Measurements from ENCODE around the gene AKTIP. TPM values are rescaled to one million over a fixed set of nuclear protein-coding genes. Genes with fewer than 3 reads are reported as not detected.

The AKTIP gene
- total RNA-seq (10 to 100 TPM; 56.3 to 96.8 (median 70.6) TPM), total RNA-seq (5.2 to 147 (median 43.6) reads per million in 29 experiments)
- 68.4 TPM for total RNA-seq (2013)

GRCh38 chr16:53502331-53503269 lies at the start of gene AKTIP:
AKTIP (minus strand) TSS chr16:53503209; CDS start chr16:53500259, 2,950 bp downstream.
- under 1% methylated on average over 73 of the region's 76 CpGs for WGBS (ENCODE audit: insufficient coverage)
- Mint-ChIP-seq H3K27ac (peak within 1 kb of the TSS; percentile 95), H3K36me3 (peaks cover 19% of the 10 kb centered on the region), H3K9me3 (no peaks in the 10 kb centered on the region), H3K4me1 (peaks cover 52 to 61% (median 57%) of the 10 kb centered on the region in 3 donors), H3K4me3 (peak within 1 kb of the TSS; percentile 91 to 99 (median 96)), H3K27me3 (no peaks in the 10 kb centered on the region)
- DNase-seq, result peak in 12 of 35 experiments; percentile 12 to 48 (median 24)
- peaks cover 28 to 41% of the 10 kb centered on the region in 2 experiments for H3K4me1 ChIP-seq (ENCODE audit: control insufficient read depth in 1 of 2, extremely low read depth in 1 of 2, insufficient read depth in 2 of 2, low read length in 2 of 2)
- CTCF ChIA-PET, result interaction anchor here in 1 of 2 donors (0.7 to 1.8 kb wide), 3 partner anchors 45 to 49 kb away, joined by 3 to 6 read pairs (median 3); no protein-coding TSS in a partner anchor
- H3K27me3 ChIP-seq (replicated peaks in 1 of 2; ENCODE audit: control insufficient read depth in 2 of 2, extremely low read depth in 1 of 2, insufficient read depth in 2 of 2, low read length in 1 of 2), result no peaks in the 10 kb centered on the region
- H3K27ac ChIP-seq (ENCODE audit: low read length), result peak within 1 kb of the TSS; percentile 78
- peak; percentile 18 to 24 (median 21) for ATAC-seq (replicated peaks in 1 of 4)
- peak within 1 kb of the TSS; percentile 84 to 85 for H3K4me3 ChIP-seq (ENCODE audit: control insufficient read depth in 1 of 2, extremely low read depth in 1 of 2, low read length in 1 of 2)
- H3K9me3 ChIP-seq, result no peaks in the 10 kb centered on the region
- POLR2A ChIA-PET, result interaction anchor here (0.6 to 2.1 kb wide), 5 partner anchors 12 to 57 kb away, joined by 3 to 8 read pairs (median 7); no protein-coding TSS in a partner anchor
- peaks cover 0 to 23% of the 10 kb centered on the region in 2 donors for H3K36me3 ChIP-seq (ENCODE audit: control insufficient read depth in 2 of 2, extremely low read depth in 1 of 2, insufficient read depth in 1 of 2, low read length in 1 of 2)

DNA sequence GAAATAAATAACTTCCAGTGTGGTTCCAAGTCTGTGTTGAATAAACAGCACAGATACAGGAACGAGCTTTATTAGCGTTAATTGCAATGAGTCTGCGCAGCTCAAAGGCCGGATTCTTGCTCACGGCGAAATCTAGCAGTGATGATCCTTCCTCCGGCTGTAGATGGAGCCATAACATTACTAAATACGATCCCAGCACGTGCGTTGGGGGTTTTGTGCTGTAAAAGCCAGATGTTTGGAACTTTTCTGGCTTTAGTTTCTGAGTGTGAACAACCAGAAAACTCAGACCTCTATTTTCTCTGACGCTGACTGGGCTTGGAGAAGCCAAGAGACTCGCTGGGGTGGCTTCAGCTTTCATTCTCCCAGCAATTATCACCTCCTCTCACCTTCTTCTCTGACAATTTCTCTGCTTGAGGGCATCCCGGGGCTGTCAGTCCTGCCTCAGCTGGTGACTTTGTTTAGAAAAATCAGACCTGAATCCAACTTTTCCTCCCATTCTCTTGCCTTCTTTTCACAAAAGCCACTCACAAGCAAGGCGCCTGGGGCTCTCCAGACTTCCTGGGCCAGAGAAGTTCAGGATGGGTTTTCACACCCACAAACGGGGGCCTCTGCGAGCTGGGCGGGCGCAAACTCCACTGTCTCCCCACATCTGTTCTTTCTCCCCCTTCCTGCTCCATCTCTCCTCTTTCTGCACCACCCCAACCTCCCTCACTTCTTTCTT lies 47.1 kb upstream of the AKTIP start:
- Histone ChIP-seq H3K27me3 (replicated peaks in 1 of 2; ENCODE audit: control insufficient read depth in 2 of 2, extremely low read depth in 1 of 2, insufficient read depth in 2 of 2, low read length in 1 of 2) (peaks cover 3 to 20% of the 10 kb centered on the region in 2 experiments), H3K9me3 (no peaks in the 10 kb centered on the region), H3K4me3 (ENCODE audit: control insufficient read depth in 1 of 2, extremely low read depth in 1 of 2, low read length in 1 of 2) (no peak overlapping the region), H3K27ac (ENCODE audit: low read length) (no peak overlapping the region), H3K4me1 (ENCODE audit: control insufficient read depth in 1 of 2, extremely low read depth in 1 of 2, insufficient read depth in 2 of 2, low read length in 2 of 2) (peaks cover 12 to 26% of the 10 kb centered on the region in 2 experiments), H3K36me3 (ENCODE audit: control insufficient read depth in 2 of 2, extremely low read depth in 1 of 2, insufficient read depth in 1 of 2, low read length in 1 of 2) (no peaks in the 10 kb centered on the region)
- WGBS (ENCODE audit: insufficient coverage), result 19% methylated on average over 11 of the region's 18 CpGs
- Mint-ChIP-seq H3K9me3 (no peaks in the 10 kb centered on the region), H3K36me3 (no peaks in the 10 kb centered on the region), H3K27me3 (peaks cover 5 to 24% of the 10 kb centered on the region in 2 donors), H3K4me3 (no peak overlapping the region), H3K27ac (no peak overlapping the region), H3K4me1 (peaks cover 28 to 41% (median 35%) of the 10 kb centered on the region in 3 donors)
- POLR2A ChIA-PET, result no interaction called here
- ATAC-seq (replicated peaks in 1 of 4) (peak; percentile 56 to 62 (median 61)), DNase-seq (peak; percentile 8 to 81 (median 38))
- CTCF ChIA-PET, result interaction anchor here (0.6 to 1.6 kb wide), 11 partner anchors 8 to 1915 kb away, joined by 3 to 5 read pairs (median 3); partner anchors contain the start of gene AKTIP (in 1 of the 2)

- Histone ChIP-seq H3K27ac (ENCODE audit: low read length) (no peak overlapping the region), H3K27me3 (replicated peaks in 1 of 2; ENCODE audit: control insufficient read depth in 2 of 2, extremely low read depth in 1 of 2, insufficient read depth in 2 of 2, low read length in 1 of 2) (peaks cover 3 to 25% of the 10 kb centered on the region in 2 experiments), H3K4me1 (ENCODE audit: control insufficient read depth in 1 of 2, extremely low read depth in 1 of 2, insufficient read depth in 2 of 2, low read length in 2 of 2) (peaks cover 19 to 30% of the 10 kb centered on the region in 2 experiments), H3K9me3 (no peaks in the 10 kb centered on the region), H3K36me3 (ENCODE audit: control insufficient read depth in 2 of 2, extremely low read depth in 1 of 2, insufficient read depth in 1 of 2, low read length in 1 of 2) (no peaks in the 10 kb centered on the region), H3K4me3 (ENCODE audit: control insufficient read depth in 1 of 2, extremely low read depth in 1 of 2, low read length in 1 of 2) (no peak overlapping the region)
- Mint-ChIP-seq H3K4me3 (no peak overlapping the region), H3K9me3 (no peaks in the 10 kb centered on the region), H3K36me3 (no peaks in the 10 kb centered on the region), H3K27me3 (peaks cover 11 to 24% of the 10 kb centered on the region in 2 donors), H3K4me1 (peaks cover 42 to 54% (median 53%) of the 10 kb centered on the region in 3 donors), H3K27ac (no peak overlapping the region)
- 100% methylated on average over 2 of the region's 4 CpGs for WGBS (ENCODE audit: insufficient coverage)
- DNase-seq (peak in 1 of 35 experiments; percentile 10), ATAC-seq (replicated peaks in 1 of 4) (no peak)
- POLR2A ChIA-PET, result no interaction called here
- CTCF ChIA-PET, result interaction anchor here in 1 of 2 donors (1.0 kb wide), 1 partner anchor 276 kb away, joined by 3 read pairs; no protein-coding TSS in a partner anchor
These were observed 44.0 kb upstream of the AKTIP start for GRCh38 chr16:53546988-53547391.

DNA sequence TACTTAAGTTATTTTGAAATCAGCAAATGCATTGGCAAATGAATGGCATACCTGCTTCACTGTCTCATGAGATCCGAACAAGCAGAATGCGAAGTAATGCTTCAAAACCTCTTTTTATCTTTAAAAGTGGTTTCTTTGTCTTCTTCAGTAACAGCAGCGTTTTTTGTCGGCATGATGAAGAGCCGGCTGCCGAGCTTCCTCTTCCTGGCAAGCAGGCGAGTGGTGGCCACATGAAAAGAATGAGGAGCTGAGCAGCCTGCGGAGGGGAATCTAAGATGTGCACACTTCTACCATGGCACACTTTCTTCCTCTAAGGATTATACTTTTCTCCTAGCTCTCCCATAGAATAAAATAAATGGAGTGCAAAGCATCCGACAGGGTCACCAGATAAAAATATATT lies 42.4 kb upstream of the AKTIP start:
- peak; percentile 30 to 80 (median 64) for DNase-seq
- H3K4me3 Mint-ChIP-seq, result peak overlapping the region; percentile 14 to 55 (median 22)
- peaks cover 7 to 17% of the 10 kb centered on the region in 2 donors for H3K27me3 Mint-ChIP-seq
- Histone ChIP-seq H3K4me3 (ENCODE audit: control insufficient read depth in 1 of 2, extremely low read depth in 1 of 2, low read length in 1 of 2) (no peak overlapping the region), H3K4me1 (ENCODE audit: control insufficient read depth in 1 of 2, extremely low read depth in 1 of 2, insufficient read depth in 2 of 2, low read length in 2 of 2) (peaks cover 19 to 30% of the 10 kb centered on the region in 2 experiments), H3K27ac (ENCODE audit: low read length) (no peak overlapping the region), H3K36me3 (ENCODE audit: control insufficient read depth in 2 of 2, extremely low read depth in 1 of 2, insufficient read depth in 1 of 2, low read length in 1 of 2) (no peaks in the 10 kb centered on the region), H3K27me3 (replicated peaks in 1 of 2; ENCODE audit: control insufficient read depth in 2 of 2, extremely low read depth in 1 of 2, insufficient read depth in 2 of 2, low read length in 1 of 2) (peaks cover 3 to 23% of the 10 kb centered on the region in 2 experiments), H3K9me3 (no peaks in the 10 kb centered on the region)
- CTCF ChIA-PET, result interaction anchor here (0.8 to 1.3 kb wide), 3 partner anchors 9 to 35 kb away, joined by 3 to 5 read pairs (median 4); no protein-coding TSS in a partner anchor
- 0% methylated on average over 7 of the region's 9 CpGs for WGBS (ENCODE audit: insufficient coverage)
- peaks cover 42 to 51% (median 48%) of the 10 kb centered on the region in 3 donors for H3K4me1 Mint-ChIP-seq
- POLR2A ChIA-PET, result interaction anchor here in 1 of 2 donors (0.6 kb wide), 1 partner anchor 27 kb away, joined by 3 read pairs; no protein-coding TSS in a partner anchor
- H3K36me3 Mint-ChIP-seq, result no peaks in the 10 kb centered on the region
- no peaks in the 10 kb centered on the region for H3K9me3 Mint-ChIP-seq
- peak overlapping the region; percentile 69 to 80 for H3K27ac Mint-ChIP-seq
- ATAC-seq (replicated peaks in 1 of 4), result peak; percentile 87 to 95 (median 90)

- no peaks in the 10 kb centered on the region for H3K36me3 ChIP-seq (ENCODE audit: control insufficient read depth in 2 of 2, extremely low read depth in 1 of 2, insufficient read depth in 1 of 2, low read length in 1 of 2)
- no peak overlapping the region for H3K27ac ChIP-seq (ENCODE audit: low read length)
- H3K36me3 Mint-ChIP-seq, result no peaks in the 10 kb centered on the region
- DNase-seq (no peak), ATAC-seq (replicated peaks in 1 of 4) (no peak)
- peaks cover under 1 to 14% of the 10 kb centered on the region in 2 experiments for H3K27me3 ChIP-seq (replicated peaks in 1 of 2; ENCODE audit: control insufficient read depth in 2 of 2, extremely low read depth in 1 of 2, insufficient read depth in 2 of 2, low read length in 1 of 2)
- CTCF ChIA-PET, result no interaction called here
- WGBS (ENCODE audit: insufficient coverage), result 87% methylated on average over 21 of the region's 21 CpGs
- H3K27ac Mint-ChIP-seq, result no peak overlapping the region
- peaks cover 34 to 46% (median 37%) of the 10 kb centered on the region in 3 donors for H3K4me1 Mint-ChIP-seq
- H3K4me1 ChIP-seq (ENCODE audit: control insufficient read depth in 1 of 2, extremely low read depth in 1 of 2, insufficient read depth in 2 of 2, low read length in 2 of 2), result peaks cover 19 to 29% of the 10 kb centered on the region in 2 experiments
- no peak overlapping the region for H3K4me3 ChIP-seq (ENCODE audit: control insufficient read depth in 1 of 2, extremely low read depth in 1 of 2, low read length in 1 of 2)
- H3K9me3 Mint-ChIP-seq, result no peaks in the 10 kb centered on the region
- no peak overlapping the region for H3K4me3 Mint-ChIP-seq
- peaks cover 7 to 8% of the 10 kb centered on the region in 2 donors for H3K27me3 Mint-ChIP-seq
- H3K9me3 ChIP-seq, result no peaks in the 10 kb centered on the region
- POLR2A ChIA-PET, result no interaction called here
These were observed 39.3 kb upstream of the AKTIP start for GRCh38 chr16:53542283-53542682.
